ENCODE data around the gene ADGRD1. TPM values are rescaled to one million over a fixed set of nuclear protein-coding genes. Genes with fewer than 3 reads are reported as not detected.

Gene ADGRD1
- total and polyA plus RNA-seq, 2 of the 8 experiments (the other 6 are each of a cell fraction or from before 2014, with no cell fraction given): 0.36 to 0.48 TPM

DNA sequence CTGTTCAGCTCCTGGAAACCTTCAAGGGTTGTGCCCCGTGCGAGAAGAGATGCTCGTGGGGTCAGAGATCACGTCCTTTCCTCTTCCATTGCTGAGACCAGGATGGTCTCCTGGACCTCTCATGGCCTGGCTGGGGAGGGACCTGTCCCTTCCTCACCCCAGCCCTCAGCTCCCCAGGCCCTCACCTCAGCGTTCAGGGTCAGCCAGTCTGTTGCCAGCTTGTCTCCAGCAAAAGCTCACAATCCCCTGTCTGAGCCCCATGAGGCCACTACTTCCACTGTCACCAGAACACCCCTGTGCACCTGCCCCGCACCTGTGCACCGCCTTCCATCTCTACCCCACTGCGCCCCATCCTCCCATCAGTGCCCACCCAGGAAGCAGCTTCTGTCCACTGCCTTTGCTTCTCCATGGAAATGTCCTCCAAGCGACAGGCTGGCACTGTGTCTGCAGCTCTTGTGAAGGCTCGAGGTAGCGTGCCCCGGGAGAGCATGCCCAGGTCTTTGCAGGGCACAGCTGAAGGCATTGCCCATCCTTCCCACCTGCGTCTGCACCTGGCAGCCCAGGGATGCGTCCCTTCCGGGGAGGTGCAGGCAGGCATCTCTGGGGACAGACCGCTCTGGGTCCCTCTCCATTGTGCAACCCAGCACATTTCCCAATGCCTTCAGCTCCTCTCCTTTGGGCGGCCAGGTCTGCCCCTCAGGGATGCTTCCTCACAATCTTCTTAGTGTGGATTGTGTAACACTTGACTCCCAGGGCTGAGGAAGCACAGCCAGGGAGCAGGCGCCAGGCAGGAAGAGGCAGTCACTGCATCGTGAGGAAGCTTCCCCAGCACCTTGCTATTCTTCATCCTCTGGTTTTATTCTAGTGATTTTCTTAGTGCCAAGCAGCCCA is 179.6 kb downstream of the ADGRD1 start (continued):
- TF ChIP-seq RAD21 (IDR thresholded peaks at IDR 0.05 in 1 of 2, conservative IDR thresholded peaks at IDR 0.05 in 1 of 2; ENCODE audit: low read depth in 2 of 2, low read length in 2 of 2): no peak

All from H1 (cell line).